ENCODE data around the gene BLCAP. TPM values are rescaled to one million over a fixed set of nuclear protein-coding genes. Genes with fewer than 3 reads are reported as not detected.

The BLCAP gene
- total and polyA plus RNA-seq, 2 experiments from 2014 or later, result 62.2 to 64.8 TPM

DNA sequence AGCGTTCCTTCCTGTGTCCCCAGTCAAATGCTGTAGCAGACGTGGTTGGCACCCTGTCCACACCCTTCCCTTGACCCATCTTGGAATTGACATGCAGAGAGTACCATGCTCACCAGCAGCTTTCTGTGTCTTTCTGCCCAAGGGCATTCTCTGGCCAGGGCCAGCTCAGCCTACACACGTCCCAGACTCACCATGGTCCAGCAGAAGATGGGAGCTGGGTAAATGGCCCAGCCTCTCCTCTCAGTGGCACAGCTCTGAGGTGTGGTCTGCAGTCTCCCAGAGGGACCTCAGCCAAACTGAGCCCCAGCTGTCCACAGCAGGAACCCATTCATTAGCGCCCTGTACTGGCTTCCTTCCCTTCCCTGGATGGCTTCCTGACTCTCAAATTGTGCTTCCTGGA, 31.1 kb upstream of the BLCAP start (continued):
- TF ChIP-seq CTCF (conservative IDR thresholded peaks at IDR 0.05; ENCODE audit: low read depth in 2 of 2), result no peak
- no peak for TF ChIP-seq EZH2phosphoT487 (IDR thresholded peaks at IDR 0.05; ENCODE audit: unreplicated experiment)
- TF ChIP-seq EZH2 (IDR thresholded peaks at IDR 0.05; ENCODE audit: low read depth, unreplicated experiment), result no peak
- no peak for TF ChIP-seq JUNB (IDR thresholded peaks at IDR 0.05; ENCODE audit: unreplicated experiment)
- no peak for TF ChIP-seq STAT1 (IDR thresholded peaks at IDR 0.05; ENCODE audit: unreplicated experiment)
- TF ChIP-seq ETS1 (IDR thresholded peaks at IDR 0.05), result no peak

DNA sequence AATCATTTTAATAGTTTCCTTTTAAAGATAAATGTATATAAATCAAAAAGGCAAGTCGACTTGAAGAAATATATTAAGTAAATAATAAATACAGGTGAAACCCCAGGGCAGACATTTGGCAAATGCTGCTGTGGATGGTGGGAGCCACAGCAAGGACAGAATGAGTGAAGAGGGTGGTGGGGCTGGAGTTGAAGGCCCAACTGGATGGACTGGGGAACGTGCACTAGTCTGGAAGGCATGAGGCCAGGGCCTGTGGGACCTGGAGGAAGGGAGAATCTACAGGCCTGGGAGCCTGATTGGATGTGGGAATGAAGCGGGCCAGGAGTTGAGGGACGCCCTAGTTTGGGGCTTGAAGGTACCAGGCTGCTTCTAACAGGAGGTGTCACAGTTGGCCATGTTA, 30.6 kb upstream of the BLCAP start:
- Histone ChIP-seq H3F3A (replicated peaks; ENCODE audit: low read depth) (no peaks in the 10 kb centered on the region), H3K27ac (ENCODE audit: low read depth) (no peak overlapping the region), H4K20me1 (replicated peaks; ENCODE audit: insufficient read depth) (no peaks in the 10 kb centered on the region), H3K4me2 (no peak overlapping the region), H2AFZ (no peak overlapping the region), H3K9me2 (ENCODE audit: insufficient read depth) (no peaks in the 10 kb centered on the region), H3K27me3 (ENCODE audit: insufficient read depth) (no peaks in the 10 kb centered on the region), H3K79me2 (replicated peaks; ENCODE audit: insufficient read depth) (no peaks in the 10 kb centered on the region), H3K4me1 (ENCODE audit: insufficient read depth) (no peaks in the 10 kb centered on the region), H3K4me3 (no peak overlapping the region), H3K36me3 (ENCODE audit: insufficient read depth) (no peaks in the 10 kb centered on the region)
- no peaks in the 10 kb centered on the region for H3K36me3 Mint-ChIP-seq (ENCODE audit: low read depth)
- H3K4me1 Mint-ChIP-seq, result peaks cover 2% of the 10 kb centered on the region; the same call in 1 of the 3 replicates
- DNase-seq (ENCODE audit: low spot score), result no peak
- H3K9me3 Mint-ChIP-seq, result no peaks in the 10 kb centered on the region
- no peak for ATAC-seq
- no peak overlapping the region for H3K27ac Mint-ChIP-seq
- no peak overlapping the region for H3K4me3 Mint-ChIP-seq
- H3K27me3 Mint-ChIP-seq (ENCODE audit: insufficient read depth, low read depth, poor library complexity), result peaks cover 6% of the 10 kb centered on the region
- no peak for TF ChIP-seq ZNF331 (CRISPR knock-in tag; IDR thresholded peaks at IDR 0.05; ENCODE audit: low read depth)
- TF ChIP-seq CREB1 (CRISPR knock-in tag; IDR thresholded peaks at IDR 0.05; ENCODE audit: low read depth), result no peak
- no peak for TF ChIP-seq EZH2phosphoT487 (IDR thresholded peaks at IDR 0.05; ENCODE audit: unreplicated experiment)
- TF ChIP-seq CTCF (conservative IDR thresholded peaks at IDR 0.05; ENCODE audit: low read depth in 2 of 2), result no peak
- TF ChIP-seq JUNB (IDR thresholded peaks at IDR 0.05; ENCODE audit: unreplicated experiment), result no peak
- no peak for TF ChIP-seq STAT1 (IDR thresholded peaks at IDR 0.05; ENCODE audit: unreplicated experiment)
- TF ChIP-seq ETS1 (IDR thresholded peaks at IDR 0.05), result no peak
- TF ChIP-seq, protein P1, sequence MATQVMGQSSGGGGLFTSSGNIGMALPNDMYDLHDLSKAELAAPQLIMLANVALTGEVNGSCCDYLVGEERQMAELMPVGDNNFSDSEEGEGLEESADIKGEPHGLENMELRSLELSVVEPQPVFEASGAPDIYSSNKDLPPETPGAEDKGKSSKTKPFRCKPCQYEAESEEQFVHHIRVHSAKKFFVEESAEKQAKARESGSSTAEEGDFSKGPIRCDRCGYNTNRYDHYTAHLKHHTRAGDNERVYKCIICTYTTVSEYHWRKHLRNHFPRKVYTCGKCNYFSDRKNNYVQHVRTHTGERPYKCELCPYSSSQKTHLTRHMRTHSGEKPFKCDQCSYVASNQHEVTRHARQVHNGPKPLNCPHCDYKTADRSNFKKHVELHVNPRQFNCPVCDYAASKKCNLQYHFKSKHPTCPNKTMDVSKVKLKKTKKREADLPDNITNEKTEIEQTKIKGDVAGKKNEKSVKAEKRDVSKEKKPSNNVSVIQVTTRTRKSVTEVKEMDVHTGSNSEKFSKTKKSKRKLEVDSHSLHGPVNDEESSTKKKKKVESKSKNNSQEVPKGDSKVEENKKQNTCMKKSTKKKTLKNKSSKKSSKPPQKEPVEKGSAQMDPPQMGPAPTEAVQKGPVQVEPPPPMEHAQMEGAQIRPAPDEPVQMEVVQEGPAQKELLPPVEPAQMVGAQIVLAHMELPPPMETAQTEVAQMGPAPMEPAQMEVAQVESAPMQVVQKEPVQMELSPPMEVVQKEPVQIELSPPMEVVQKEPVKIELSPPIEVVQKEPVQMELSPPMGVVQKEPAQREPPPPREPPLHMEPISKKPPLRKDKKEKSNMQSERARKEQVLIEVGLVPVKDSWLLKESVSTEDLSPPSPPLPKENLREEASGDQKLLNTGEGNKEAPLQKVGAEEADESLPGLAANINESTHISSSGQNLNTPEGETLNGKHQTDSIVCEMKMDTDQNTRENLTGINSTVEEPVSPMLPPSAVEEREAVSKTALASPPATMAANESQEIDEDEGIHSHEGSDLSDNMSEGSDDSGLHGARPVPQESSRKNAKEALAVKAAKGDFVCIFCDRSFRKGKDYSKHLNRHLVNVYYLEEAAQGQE (IDR thresholded peaks at IDR 0.05; ENCODE audit: unreplicated experiment), result no peak

Data from GM23338 (cell line).